Mesenchymal stem cell (in vitro differentiated cells and primary cell): Measurements from ENCODE around the gene PDHX.

ENCODE experiments used
- DNase-seq: peaks from one replicate; pipeline ENCODE4 v3.0.0-alpha.2; 2013
- H2AFZ ChIP-seq: one replicate; pipeline ENCODE4 v1.6.1; 2013; ENCODE audit warnings: low read depth, mild to moderate bottlenecking, control low read depth, inconsistent platforms, low read length, moderate library complexity
- H2AK5ac ChIP-seq: 2 replicates; pipeline ENCODE4 v1.6.1; 2013; ENCODE audit warnings: low read length, moderate library complexity, mild to moderate bottlenecking, inconsistent platforms; ENCODE audit not compliant: severe bottlenecking
- H2BK120ac ChIP-seq: one replicate; pipeline ENCODE4 v1.6.1; 2013; ENCODE audit warnings: low read depth, mild to moderate bottlenecking, inconsistent platforms, low read length, moderate library complexity
- H2BK12ac ChIP-seq, 2 experiments: one replicate each; pipeline ENCODE4 v1.6.1; 2013; ENCODE audit warnings: inconsistent platforms in 2 of 2, low read length in 2 of 2, mild to moderate bottlenecking in 2 of 2, moderate library complexity in 2 of 2, control low read depth in 1 of 2
- H2BK15ac ChIP-seq: one replicate; pipeline ENCODE4 v1.6.1; 2013; ENCODE audit warnings: mild to moderate bottlenecking, low read depth, inconsistent platforms; ENCODE audit not compliant: poor library complexity, severe bottlenecking
- H2BK5ac ChIP-seq: 2 replicates; pipeline ENCODE4 v1.6.1; 2013; ENCODE audit warnings: low read depth, mild to moderate bottlenecking, low read length, control low read depth, inconsistent platforms; ENCODE audit not compliant: poor library complexity, severe bottlenecking
- H3K14ac ChIP-seq, 2 experiments: one replicate each; pipeline ENCODE4 v1.6.1; 2013; ENCODE audit warnings: inconsistent platforms in 2 of 2, low read length in 2 of 2, control low read depth in 1 of 2, mild to moderate bottlenecking in 1 of 2, moderate library complexity in 1 of 2
- H3K18ac ChIP-seq, 2 experiments: one replicate each; pipeline ENCODE4 v1.6.1; 2013; ENCODE audit warnings: inconsistent platforms in 2 of 2, low read length in 2 of 2, control low read depth in 1 of 2, low read depth in 1 of 2, mild to moderate bottlenecking in 1 of 2
- H3K23ac ChIP-seq, 2 experiments: one replicate each; pipeline ENCODE4 v1.6.1; 2013; ENCODE audit warnings: inconsistent platforms in 2 of 2, low read length in 2 of 2, mild to moderate bottlenecking in 2 of 2, moderate library complexity in 2 of 2, control low read depth in 1 of 2
- H3K27ac ChIP-seq: 2 replicates; pipeline ENCODE4 v1.5.1; 2013; ENCODE audit warnings: mild to moderate bottlenecking, moderate library complexity, low read length, control low read depth, inconsistent platforms; ENCODE audit not compliant: poor library complexity, severe bottlenecking
- H3K27me3 ChIP-seq, 2 experiments: 2 replicates each; pipeline versions ENCODE4 v1.6.1 to v1.7.0; 2013; ENCODE audit warnings: low read length in 2 of 2, mild to moderate bottlenecking in 2 of 2, moderate library complexity in 2 of 2, control low read depth in 1 of 2, inconsistent platforms in 1 of 2; ENCODE audit not compliant: control insufficient read depth in 1 of 2, insufficient read depth in 1 of 2
- H3K36me3 ChIP-seq, 2 experiments: 2 replicates each; pipeline versions ENCODE4 v1.6.1 to v1.7.0; 2013; ENCODE audit warnings: low read length in 2 of 2, control low read depth in 1 of 2, inconsistent platforms in 1 of 2, low read depth in 1 of 2, mild to moderate bottlenecking in 1 of 2; ENCODE audit not compliant: insufficient read depth in 2 of 2, control insufficient read depth in 1 of 2
- H3K4ac ChIP-seq, 2 experiments: one replicate each; pipeline ENCODE4 v1.6.1; 2013; ENCODE audit warnings: inconsistent platforms in 2 of 2, low read length in 2 of 2, mild to moderate bottlenecking in 2 of 2, moderate library complexity in 2 of 2, control low read depth in 1 of 2, low read depth in 1 of 2
- H3K4me1 ChIP-seq: 2 replicates; pipeline ENCODE4 v1.6.1; 2013; ENCODE audit warnings: low read depth, low read length, control low read depth; ENCODE audit not compliant: control insufficient read depth, insufficient read depth
- H3K4me2 ChIP-seq: 2 replicates; pipeline ENCODE4 v1.6.1; 2013; ENCODE audit warnings: low read length, mild to moderate bottlenecking, inconsistent platforms; ENCODE audit not compliant: poor library complexity, severe bottlenecking
- H3K4me3 ChIP-seq, 2 experiments: 2 replicates each; pipeline versions ENCODE4 v1.5.1 to v1.7.0; 2013; ENCODE audit warnings: low read length in 2 of 2, mild to moderate bottlenecking in 2 of 2, control low read depth in 1 of 2, low read depth in 1 of 2; ENCODE audit not compliant: insufficient read depth in 1 of 2
- H3K79me1 ChIP-seq: replicated peaks from 2 replicates; pipeline ENCODE4 v1.6.1; 2013; ENCODE audit warnings: mild to moderate bottlenecking, control low read depth, low read length, inconsistent platforms; ENCODE audit not compliant: poor library complexity, severe bottlenecking
- H3K9ac ChIP-seq: 2 replicates; pipeline ENCODE4 v1.7.0; 2013; ENCODE audit warnings: mild to moderate bottlenecking, low read length, moderate library complexity
- H3K9me3 ChIP-seq: 2 replicates; pipeline ENCODE4 v1.7.0; 2013; ENCODE audit warnings: mild to moderate bottlenecking, low read length; ENCODE audit not compliant: control insufficient read depth
- H4K8ac ChIP-seq: one replicate; pipeline ENCODE4 v1.6.1; 2013; ENCODE audit warnings: inconsistent platforms, mild to moderate bottlenecking, low read length, moderate library complexity
- H4K91ac ChIP-seq: one replicate; pipeline ENCODE4 v1.6.1; 2013; ENCODE audit warnings: mild to moderate bottlenecking, low read length, inconsistent platforms
- WGBS: methylation state at CpG from one replicate; pipeline ENCODE4 v1.1.7; 2013; ENCODE audit warnings: mixed read lengths; 5-methylcytosine and 5-hydroxymethylcytosine counted together

PDHX gene

GRCh38 chr11:34971928-34972327, 55.5 kb downstream of the PDHX start:
- H3K27me3 ChIP-seq = no peaks in the 10 kb centered on the region
- no CpG with 5 or more reads among the region's 1 CpG for WGBS

GRCh38 chr11:34972366-34972765, 55.9 kb downstream of the PDHX start:
- Histone ChIP-seq H3K36me3 (peaks cover 0 to 52% of the 10 kb centered on the region in 2 experiments), H2BK5ac (no peak overlapping the region), H4K8ac (no peak overlapping the region), H3K27ac (no peak overlapping the region), H2BK120ac (peak overlapping the region; percentile 2), H2BK12ac (peak overlapping the region in 1 of 2 experiments; percentile 71), H3K4ac (peak overlapping the region in 1 of 2 experiments; percentile 16), H3K18ac (peak overlapping the region in 1 of 2 experiments; percentile 40), H3K79me1 (peaks cover 3% of the 10 kb centered on the region), H3K4me1 (no peaks in the 10 kb centered on the region), H2AFZ (no peak overlapping the region), H3K4me2 (no peak overlapping the region), H2AK5ac (no peak overlapping the region), H3K9me3 (no peaks in the 10 kb centered on the region), H3K9ac (no peak overlapping the region), H3K27me3 (no peaks in the 10 kb centered on the region), H3K14ac (no peak overlapping the region), H3K23ac (no peak overlapping the region), H4K91ac (no peak overlapping the region), H3K4me3 (no peak overlapping the region), H2BK15ac (no peak overlapping the region)
- WGBS = 52% methylated on average over 6 of the region's 8 CpGs
- DNase-seq = peak; percentile 23

More at GRCh38 chr11:34971928-34972327, 55.5 kb downstream of the PDHX start:
- H3K9ac ChIP-seq = no peak overlapping the region
- H2BK120ac ChIP-seq = no peak overlapping the region
- H3K4me1 ChIP-seq = no peaks in the 10 kb centered on the region
- no peak overlapping the region for H4K91ac ChIP-seq
- no peak overlapping the region for H2BK12ac ChIP-seq
- H3K9me3 ChIP-seq = no peaks in the 10 kb centered on the region
- H3K18ac ChIP-seq = no peak overlapping the region
- no peak overlapping the region for H2AK5ac ChIP-seq
- no peak overlapping the region for H3K14ac ChIP-seq
- peaks cover 0 to 57% of the 10 kb centered on the region in 2 experiments for H3K36me3 ChIP-seq
- H3K4ac ChIP-seq = no peak overlapping the region
- H2AFZ ChIP-seq = no peak overlapping the region
- H3K4me2 ChIP-seq = no peak overlapping the region
- H3K23ac ChIP-seq = no peak overlapping the region
- H3K79me1 ChIP-seq = peaks cover 3% of the 10 kb centered on the region
- H2BK5ac ChIP-seq = no peak overlapping the region
- no peak overlapping the region for H3K4me3 ChIP-seq
- no peak overlapping the region for H2BK15ac ChIP-seq
- DNase-seq = no peak
- H3K27ac ChIP-seq = no peak overlapping the region
- no peak overlapping the region for H4K8ac ChIP-seq

- H3K9me3 ChIP-seq = no peaks in the 10 kb centered on the region
- DNase-seq = peak; percentile 90
- no peak overlapping the region for H2AFZ ChIP-seq
- H3K9ac ChIP-seq = no peak overlapping the region
- no peak overlapping the region for H4K91ac ChIP-seq
- no peak overlapping the region for H2BK5ac ChIP-seq
- H3K27ac ChIP-seq = no peak overlapping the region
- no peaks in the 10 kb centered on the region for H3K4me1 ChIP-seq
- WGBS = no CpG with 5 or more reads among the region's 2 CpGs
- no peak overlapping the region for H3K18ac ChIP-seq
- no peak overlapping the region for H3K23ac ChIP-seq
- H3K27me3 ChIP-seq = no peaks in the 10 kb centered on the region
- H3K79me1 ChIP-seq = peaks cover 3% of the 10 kb centered on the region
- no peak overlapping the region for H3K4me2 ChIP-seq
- H3K4ac ChIP-seq = no peak overlapping the region
- H2AK5ac ChIP-seq = no peak overlapping the region
- H3K4me3 ChIP-seq = no peak overlapping the region
- no peak overlapping the region for H4K8ac ChIP-seq
- H2BK12ac ChIP-seq = no peak overlapping the region
- H3K36me3 ChIP-seq = peaks cover 0 to 47% of the 10 kb centered on the region in 2 experiments
- H2BK120ac ChIP-seq = no peak overlapping the region
- H3K14ac ChIP-seq = no peak overlapping the region
- no peak overlapping the region for H2BK15ac ChIP-seq
These were observed 56.5 kb downstream of the PDHX start for GRCh38 chr11:34972892-34973291.

DNA sequence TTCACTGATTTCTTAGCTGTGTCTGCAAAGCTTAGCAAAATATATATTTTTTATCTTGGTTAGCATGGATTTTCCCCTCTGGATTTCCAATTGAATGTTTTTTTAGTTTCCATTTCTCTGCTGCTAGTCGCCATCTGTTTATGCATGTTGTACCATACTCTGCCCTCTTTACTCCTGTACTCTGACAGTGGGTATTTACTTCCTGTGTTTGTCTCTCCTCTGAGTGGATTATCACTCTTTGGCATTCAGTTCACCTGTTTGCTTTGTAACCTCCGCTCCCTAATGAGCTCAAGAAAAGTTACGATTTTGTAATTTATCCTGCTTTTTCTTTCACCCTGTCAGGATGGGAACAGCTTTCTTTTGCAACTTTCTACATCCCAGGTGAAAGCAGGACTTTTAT, 59.1 kb downstream of the PDHX start:
- H4K8ac ChIP-seq = no peak overlapping the region
- H2BK12ac ChIP-seq = no peak overlapping the region
- H3K4ac ChIP-seq = peak overlapping the region in 1 of 2 experiments; percentile 69
- no peak overlapping the region for H2BK120ac ChIP-seq
- no peak overlapping the region for H3K23ac ChIP-seq
- H3K4me3 ChIP-seq = no peak overlapping the region
- H3K9me3 ChIP-seq = no peaks in the 10 kb centered on the region
- peaks cover 2% of the 10 kb centered on the region for H3K4me1 ChIP-seq
- H3K18ac ChIP-seq = peak overlapping the region; percentile 52 to 79
- H3K27ac ChIP-seq = peak overlapping the region; percentile 41
- no peak overlapping the region for H2BK5ac ChIP-seq
- H3K9ac ChIP-seq = peak overlapping the region; percentile 71
- no peak overlapping the region for H4K91ac ChIP-seq
- H3K4me2 ChIP-seq = no peak overlapping the region
- WGBS = 42% methylated on average over 2 of the region's 3 CpGs
- H3K14ac ChIP-seq = no peak overlapping the region
- H3K79me1 ChIP-seq = peaks cover 5% of the 10 kb centered on the region
- H2AFZ ChIP-seq = no peak overlapping the region
- peaks cover 0 to 44% of the 10 kb centered on the region in 2 experiments for H3K36me3 ChIP-seq
- H2AK5ac ChIP-seq = peak overlapping the region; percentile 77
- H2BK15ac ChIP-seq = no peak overlapping the region
- no peak for DNase-seq
- H3K27me3 ChIP-seq = no peaks in the 10 kb centered on the region
